OCI-LY3 (cell line): Measurements from ENCODE around the gene PDE10A.

Experiments
- H2AFZ ChIP-seq: fragments of 200-600, 300-600 bp; shearing (Covaris generic); 2 replicates; pipeline ENCODE4 v1.6.0; 2014; ENCODE audit warnings: antibody characterized with exemption, low read depth, low read length
- H3K27ac ChIP-seq: fragments of 200-600, 300-600 bp; sonication (generic); 2 replicates; pipeline ENCODE4 v1.5.1; 2014; ENCODE audit warnings: mild to moderate bottlenecking, low read length, moderate library complexity, mixed read lengths
- H3K27me3 ChIP-seq: fragments of 200-600, 300-600 bp; sonication (generic); 2 replicates; pipeline ENCODE4 v1.6.1; 2014; ENCODE audit warnings: low read depth, low read length, mixed read lengths
- H3K36me3 ChIP-seq: fragments of 200-600, 300-600 bp; sonication (generic); replicated peaks from 2 replicates; pipeline ENCODE3; 2014; ENCODE audit warnings: low read depth, low read length, mixed read lengths
- H3K4me1 ChIP-seq: fragments of 300-600, 200-600 bp; sonication (generic); 2 replicates; pipeline ENCODE4 v1.6.1; 2014; ENCODE audit warnings: low read length, mixed read lengths
- H3K4me2 ChIP-seq: fragments of 200-600, 300-600 bp; sonication (generic); 2 replicates; pipeline ENCODE4 v1.6.1; 2014; ENCODE audit warnings: low read length, mixed read lengths
- H3K4me3 ChIP-seq: fragments of 300-600, 200-600 bp; sonication (generic); 2 replicates; pipeline ENCODE4 v1.5.1; 2014; ENCODE audit warnings: antibody characterized with exemption, mild to moderate bottlenecking, low read length, moderate library complexity
- H3K79me2 ChIP-seq: fragments of 300-600, 200-600 bp; shearing (Covaris generic); 2 replicates; pipeline ENCODE4 v1.6.1; 2014; ENCODE audit warnings: mild to moderate bottlenecking, low read length, mixed read lengths
- H3K9ac ChIP-seq: fragments of 300-600, 200-600 bp; shearing (Covaris generic); 2 replicates; pipeline ENCODE4 v1.6.0; 2014; ENCODE audit warnings: mild to moderate bottlenecking, low read length, moderate library complexity
- H3K9me3 ChIP-seq: fragments of 200-600, 300-600 bp; shearing (Covaris generic); 2 replicates; pipeline ENCODE4 v1.6.1; 2014; ENCODE audit warnings: low read length, mixed read lengths; ENCODE audit not compliant: insufficient read depth
- H4K20me1 ChIP-seq: fragments of 200-600, 300-600 bp; sonication (generic); 2 replicates; pipeline ENCODE4 v1.6.1; 2016; ENCODE audit warnings: low read length, mixed read lengths; ENCODE audit not compliant: insufficient read depth
- EZH2phosphoT487 ChIP-seq: fragments of 200-600 bp; shearing (Covaris generic); IDR thresholded peaks from 2 replicates; pipeline ENCODE4 v1.6.1; 2018; ENCODE audit warnings: antibody characterized with exemption, mixed run types, low read depth
- TF ChIP-seq, protein P1 (sequence below): fragments of 200-600, 300-600 bp; sonication (generic); IDR thresholded peaks from 2 replicates; pipeline ENCODE4 v1.5.1; 2014; ENCODE audit warnings: antibody characterized with exemption, low read length, low read depth

The PDE10A gene

DNA sequence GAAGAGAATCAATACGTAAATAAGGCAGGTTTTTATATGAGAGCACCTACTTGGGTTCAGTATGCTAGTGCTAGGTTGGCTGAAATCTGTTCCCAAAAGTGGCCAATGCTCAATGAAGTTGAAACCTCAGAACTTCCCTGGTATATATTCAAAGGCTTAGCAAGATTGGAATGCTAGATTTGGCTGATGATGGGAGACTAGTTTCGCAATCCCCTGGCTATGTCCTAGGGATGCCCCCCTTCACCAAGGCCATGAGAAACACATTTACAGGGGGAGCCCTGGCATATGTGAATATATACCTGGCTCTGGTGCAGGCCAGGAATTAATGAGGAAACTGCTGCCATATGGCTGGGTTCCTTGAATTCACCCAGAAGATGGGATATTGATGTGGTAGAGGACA, 211.2 kb downstream of the PDE10A start:
- Histone ChIP-seq H3K4me1 (no peaks in the 10 kb centered on the region), H3K79me2 (no peaks in the 10 kb centered on the region), H3K27ac (no peak overlapping the region), H2AFZ (no peak overlapping the region), H3K9me3 (no peaks in the 10 kb centered on the region), H3K9ac (no peak overlapping the region), H3K36me3 (no peaks in the 10 kb centered on the region), H3K4me3 (no peak overlapping the region), H3K4me2 (no peak overlapping the region), H4K20me1 (no peaks in the 10 kb centered on the region), H3K27me3 (no peaks in the 10 kb centered on the region)
- TF ChIP-seq, protein P1, sequence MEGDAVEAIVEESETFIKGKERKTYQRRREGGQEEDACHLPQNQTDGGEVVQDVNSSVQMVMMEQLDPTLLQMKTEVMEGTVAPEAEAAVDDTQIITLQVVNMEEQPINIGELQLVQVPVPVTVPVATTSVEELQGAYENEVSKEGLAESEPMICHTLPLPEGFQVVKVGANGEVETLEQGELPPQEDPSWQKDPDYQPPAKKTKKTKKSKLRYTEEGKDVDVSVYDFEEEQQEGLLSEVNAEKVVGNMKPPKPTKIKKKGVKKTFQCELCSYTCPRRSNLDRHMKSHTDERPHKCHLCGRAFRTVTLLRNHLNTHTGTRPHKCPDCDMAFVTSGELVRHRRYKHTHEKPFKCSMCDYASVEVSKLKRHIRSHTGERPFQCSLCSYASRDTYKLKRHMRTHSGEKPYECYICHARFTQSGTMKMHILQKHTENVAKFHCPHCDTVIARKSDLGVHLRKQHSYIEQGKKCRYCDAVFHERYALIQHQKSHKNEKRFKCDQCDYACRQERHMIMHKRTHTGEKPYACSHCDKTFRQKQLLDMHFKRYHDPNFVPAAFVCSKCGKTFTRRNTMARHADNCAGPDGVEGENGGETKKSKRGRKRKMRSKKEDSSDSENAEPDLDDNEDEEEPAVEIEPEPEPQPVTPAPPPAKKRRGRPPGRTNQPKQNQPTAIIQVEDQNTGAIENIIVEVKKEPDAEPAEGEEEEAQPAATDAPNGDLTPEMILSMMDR: no peak
- no peak for TF ChIP-seq EZH2phosphoT487

- Histone ChIP-seq H3K27me3 (no peaks in the 10 kb centered on the region), H3K4me3 (no peak overlapping the region), H3K27ac (no peak overlapping the region), H3K9ac (no peak overlapping the region), H3K36me3 (no peaks in the 10 kb centered on the region), H3K4me2 (no peak overlapping the region), H2AFZ (no peak overlapping the region), H4K20me1 (no peaks in the 10 kb centered on the region), H3K4me1 (no peaks in the 10 kb centered on the region), H3K79me2 (no peaks in the 10 kb centered on the region), H3K9me3 (no peaks in the 10 kb centered on the region)
- TF ChIP-seq, protein P1: no peak
These were observed 214.8 kb downstream of the PDE10A start for GRCh38 chr6:165448210-165448609.

GRCh38 chr6:165447141-165447540, 215.9 kb downstream of the PDE10A start:
- H2AFZ ChIP-seq: no peak overlapping the region
- no peaks in the 10 kb centered on the region for H3K9me3 ChIP-seq
- H3K4me2 ChIP-seq: no peak overlapping the region
- no peaks in the 10 kb centered on the region for H3K27me3 ChIP-seq
- no peak overlapping the region for H3K9ac ChIP-seq
- H3K27ac ChIP-seq: no peak overlapping the region
- H3K4me1 ChIP-seq: no peaks in the 10 kb centered on the region
- TF ChIP-seq, protein P1: no peak
- TF ChIP-seq EZH2phosphoT487: no peak
- no peaks in the 10 kb centered on the region for H3K36me3 ChIP-seq
- no peaks in the 10 kb centered on the region for H4K20me1 ChIP-seq
- H3K4me3 ChIP-seq: no peak overlapping the region
- H3K79me2 ChIP-seq: no peaks in the 10 kb centered on the region

DNA sequence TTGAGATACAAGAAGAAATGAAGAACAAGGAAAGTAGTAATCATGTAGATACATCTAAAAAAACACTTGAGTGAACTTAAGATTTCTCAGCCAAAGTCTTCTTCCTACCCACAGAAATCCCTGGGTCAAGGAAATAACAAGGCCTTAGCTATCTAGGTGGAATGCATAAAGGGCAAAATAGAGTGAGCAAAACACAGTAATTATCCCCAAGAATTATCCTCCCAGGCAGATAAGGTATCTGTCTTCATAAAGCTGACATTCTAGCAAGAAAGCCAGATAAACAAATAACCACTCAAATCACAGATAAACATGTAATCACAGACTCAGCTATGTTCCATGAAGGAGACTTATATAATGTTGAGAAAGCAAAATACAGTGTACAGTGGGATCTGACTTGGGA, 216.7 kb downstream of the PDE10A start:
- no peaks in the 10 kb centered on the region for H3K27me3 ChIP-seq
- H3K79me2 ChIP-seq: no peaks in the 10 kb centered on the region
- H3K9me3 ChIP-seq: no peaks in the 10 kb centered on the region
- H3K4me2 ChIP-seq: no peak overlapping the region
- H3K36me3 ChIP-seq: no peaks in the 10 kb centered on the region
- H3K4me1 ChIP-seq: no peaks in the 10 kb centered on the region
- no peak overlapping the region for H3K27ac ChIP-seq
- H3K9ac ChIP-seq: no peak overlapping the region
- TF ChIP-seq EZH2phosphoT487: no peak
- TF ChIP-seq, protein P1: no peak
- no peaks in the 10 kb centered on the region for H4K20me1 ChIP-seq
- H3K4me3 ChIP-seq: no peak overlapping the region
- H2AFZ ChIP-seq: no peak overlapping the region
